Tibial artery (tissue), 4 donors: Measurements from ENCODE around the gene ATP6AP1.

Experiments
- DNase-seq, 2 donors: peaks; one replicate each; pipeline ENCODE4 v3.0.0-alpha.2; 2019
- H3K27ac ChIP-seq, 2 donors: fragments of 200-600 bp; sonication (generic) in 1 of 2; 1 replicate in 1 of 2; 2 replicates in 1 of 2; pipeline ENCODE4 v1.5.1; 2018 to 2019; ENCODE audit warnings: mild to moderate bottlenecking in 1 of 2
- H3K27me3 ChIP-seq, 2 donors: fragments of 200-600 bp; sonication (generic) in 1 of 2; one replicate each; pipeline versions ENCODE4 v1.5.1 to v1.6.0; 2016 to 2019
- H3K36me3 ChIP-seq, 3 donors: fragments of 200-600 bp; sonication (generic) in 2 of 3; one replicate each; pipeline ENCODE4 v1.5.1; 2016 to 2019; ENCODE audit warnings: mild to moderate bottlenecking in 2 of 3
- H3K4me1 ChIP-seq, 4 donors: fragments of 200-600 bp; sonication (generic) in 2 of 4; 1 replicate in 3 of 4; 2 replicates in 1 of 4; pipeline ENCODE4 v1.5.1; 2016 to 2019
- H3K4me3 ChIP-seq, 2 donors: fragments of 200-600 bp; sonication (generic) in 1 of 2; 1 replicate in 1 of 2; 2 replicates in 1 of 2; pipeline ENCODE4 v1.5.1; 2018 to 2019; ENCODE audit warnings: mild to moderate bottlenecking in 2 of 2
- H3K9me3 ChIP-seq, 3 donors: fragments of 200-600 bp; sonication (generic) in 1 of 3; one replicate each; pipeline ENCODE4 v1.5.1; 2016 to 2019
- CTCF ChIP-seq, 2 experiments: fragments of 200-600 bp in 1 of 2; fragments of 450-650 bp in 1 of 2; IDR thresholded peaks; one replicate each; pipeline ENCODE4 v1.5.1; 2017 to 2019; ENCODE audit warnings: antibody characterized with exemption in 2 of 2, mild to moderate bottlenecking in 1 of 2, moderate library complexity in 1 of 2
- intact Hi-C: fragments of 100-400 bp; cut with DNase I; formaldehyde crosslinking; loops from one replicate; pipeline ENCODE4 v1.15.0; 2023; ENCODE audit warnings: low total_unique reads

The ATP6AP1 gene

GRCh38 chrX:154440623-154441357, 12.3 kb downstream of the ATP6AP1 start:
- intact Hi-C loops, result no loop called here
- no peaks in the 10 kb centered on the region for H3K9me3 ChIP-seq
- DNase-seq, result no peak
- peaks cover 0 to 37% (median 24%) of the 10 kb centered on the region in 4 donors for H3K4me1 ChIP-seq
- no peak overlapping the region for H3K27ac ChIP-seq
- H3K4me3 ChIP-seq, result no peak overlapping the region
- TF ChIP-seq CTCF (IDR thresholded peaks at IDR 0.05), result no peak
- H3K36me3 ChIP-seq, result peaks cover 4 to 28% (median 14%) of the 10 kb centered on the region in 3 donors
- H3K27me3 ChIP-seq, result no peaks in the 10 kb centered on the region

- intact Hi-C loops, result no loop called here
- no peak for DNase-seq
- TF ChIP-seq CTCF (IDR thresholded peaks at IDR 0.05), result no peak
- no peak overlapping the region for H3K27ac ChIP-seq
- peaks cover 0 to 36% (median 25%) of the 10 kb centered on the region in 4 donors for H3K4me1 ChIP-seq
- no peak overlapping the region for H3K4me3 ChIP-seq
- H3K27me3 ChIP-seq, result no peaks in the 10 kb centered on the region
- H3K36me3 ChIP-seq, result peaks cover 4 to 26% (median 17%) of the 10 kb centered on the region in 3 donors
- no peaks in the 10 kb centered on the region for H3K9me3 ChIP-seq
Measured at GRCh38 chrX:154441564-154441963, 13.1 kb downstream of the ATP6AP1 start.

- no peak overlapping the region for H3K4me3 ChIP-seq
- H3K27ac ChIP-seq, result no peak overlapping the region
- no peaks in the 10 kb centered on the region for H3K9me3 ChIP-seq
- peaks cover 0 to 36% (median 25%) of the 10 kb centered on the region in 4 donors for H3K4me1 ChIP-seq
- peaks cover 4 to 26% (median 17%) of the 10 kb centered on the region in 3 donors for H3K36me3 ChIP-seq
- TF ChIP-seq CTCF (IDR thresholded peaks at IDR 0.05), result no peak
- no peak for DNase-seq
- no peaks in the 10 kb centered on the region for H3K27me3 ChIP-seq
- intact Hi-C loops, result no loop called here
Measured at GRCh38 chrX:154441984-154442707, 13.7 kb downstream of the ATP6AP1 start.

GRCh38 chrX:154443479-154443910, 15.0 kb downstream of the ATP6AP1 start:
- H3K27me3 ChIP-seq, result no peaks in the 10 kb centered on the region
- peaks cover 8 to 30% (median 18%) of the 10 kb centered on the region in 3 donors for H3K36me3 ChIP-seq
- peak overlapping the region; percentile 64 to 69 for H3K4me3 ChIP-seq
- intact Hi-C loops, result no loop called here
- no peak for DNase-seq
- H3K27ac ChIP-seq, result peak overlapping the region; percentile 83 to 91
- TF ChIP-seq CTCF (IDR thresholded peaks at IDR 0.05), result no peak
- no peaks in the 10 kb centered on the region for H3K9me3 ChIP-seq
- H3K4me1 ChIP-seq, result peaks cover 0 to 29% (median 18%) of the 10 kb centered on the region in 4 donors

GRCh38 chrX:154443992-154444754, 15.7 kb downstream of the ATP6AP1 start, which contains the start of gene FAM50A:
TSS of gene FAM50A (plus strand) at chrX:154444141. CDS start at chrX:154444236, 95 bp downstream.
- DNase-seq, result peak; percentile 71 to 90
- no peak for TF ChIP-seq CTCF (IDR thresholded peaks at IDR 0.05)
- H3K4me3 ChIP-seq, result peak within 1 kb of the TSS; percentile 64 to 69
- H3K36me3 ChIP-seq, result peaks cover 15 to 37% (median 24%) of the 10 kb centered on the region in 3 donors
- H3K27me3 ChIP-seq, result no peaks in the 10 kb centered on the region
- H3K27ac ChIP-seq, result peak within 1 kb of the TSS; percentile 83 to 91
- H3K4me1 ChIP-seq, result peaks cover 0 to 22% (median 12%) of the 10 kb centered on the region in 4 donors
- no peaks in the 10 kb centered on the region for H3K9me3 ChIP-seq
- intact Hi-C loops, result no loop called here
